ENCODE data around the gene ERCC6.

The ERCC6 gene

GRCh38 chr10:49558190-49558589 lies 19.3 kb upstream of the ERCC6 start:
- H4K20me1 ChIP-seq (ENCODE audit: insufficient read depth, low read length, poor library complexity, severe bottlenecking), result no peaks in the 10 kb centered on the region
- no peak overlapping the region for H2AFZ ChIP-seq (ENCODE audit: low read length)
- H3K4me3 ChIP-seq (ENCODE audit: low read length, poor library complexity, severe bottlenecking), result no peak overlapping the region
- H3K79me2 ChIP-seq (ENCODE audit: insufficient read depth, low read length), result no peaks in the 10 kb centered on the region
- no peak for TF ChIP-seq EZH2phosphoT487 (IDR thresholded peaks at IDR 0.05; ENCODE audit: borderline replicate concordance)
- TF ChIP-seq CTCF (conservative IDR thresholded peaks at IDR 0.05; ENCODE audit: low read length), result no peak
- no peaks in the 10 kb centered on the region for H3K4me1 ChIP-seq (ENCODE audit: insufficient read depth, low read length, poor library complexity, severe bottlenecking)
- no peaks in the 10 kb centered on the region for H3F3A ChIP-seq (ENCODE audit: low read depth)
- no peaks in the 10 kb centered on the region for H3K9me2 ChIP-seq (replicated peaks; ENCODE audit: low read depth, low read length)
- H3K9me3 ChIP-seq (ENCODE audit: insufficient read depth, low read depth, low read length), result no peaks in the 10 kb centered on the region
- H3K9ac ChIP-seq (ENCODE audit: low read depth, low read length, poor library complexity, severe bottlenecking), result no peak overlapping the region
- no peak overlapping the region for H3K4me2 ChIP-seq (ENCODE audit: low read depth, low read length, poor library complexity, severe bottlenecking)
- no peaks in the 10 kb centered on the region for H3K36me3 ChIP-seq (ENCODE audit: insufficient read depth, low read length)
- peaks cover 3% of the 10 kb centered on the region for H3K27me3 ChIP-seq (ENCODE audit: insufficient read depth, low read length, poor library complexity, severe bottlenecking)

DNA sequence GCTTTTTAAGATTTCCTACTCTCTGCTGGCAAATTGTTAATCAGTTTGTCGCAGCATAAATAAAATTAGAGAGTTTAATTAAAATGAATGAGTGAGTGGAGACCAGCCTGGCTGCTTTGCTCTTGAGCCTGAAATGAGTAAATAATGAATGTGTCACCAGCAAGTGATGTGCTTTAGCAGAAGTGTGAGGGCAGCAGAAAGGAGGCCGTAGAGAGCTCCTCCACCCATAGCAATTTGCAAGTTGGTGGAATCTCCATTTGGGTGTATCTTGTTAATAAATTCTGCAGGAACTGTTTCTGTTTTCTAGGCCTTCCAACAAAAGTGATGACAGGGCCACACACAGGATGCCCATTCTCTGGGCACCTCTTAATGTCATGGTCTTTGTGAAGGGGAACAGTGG lies 18.8 kb upstream of the ERCC6 start:
- Histone ChIP-seq H3K36me3 (ENCODE audit: insufficient read depth, low read length) (no peaks in the 10 kb centered on the region), H3K79me2 (ENCODE audit: insufficient read depth, low read length) (no peaks in the 10 kb centered on the region), H3K9me3 (ENCODE audit: insufficient read depth, low read depth, low read length) (no peaks in the 10 kb centered on the region), H3K9me2 (replicated peaks; ENCODE audit: low read depth, low read length) (no peaks in the 10 kb centered on the region), H3F3A (ENCODE audit: low read depth) (no peaks in the 10 kb centered on the region), H2AFZ (ENCODE audit: low read length) (no peak overlapping the region), H4K20me1 (ENCODE audit: insufficient read depth, low read length, poor library complexity, severe bottlenecking) (no peaks in the 10 kb centered on the region), H3K4me3 (ENCODE audit: low read length, poor library complexity, severe bottlenecking) (no peak overlapping the region), H3K27me3 (ENCODE audit: insufficient read depth, low read length, poor library complexity, severe bottlenecking) (peaks cover 3% of the 10 kb centered on the region), H3K4me2 (ENCODE audit: low read depth, low read length, poor library complexity, severe bottlenecking) (no peak overlapping the region), H3K4me1 (ENCODE audit: insufficient read depth, low read length, poor library complexity, severe bottlenecking) (no peaks in the 10 kb centered on the region), H3K9ac (ENCODE audit: low read depth, low read length, poor library complexity, severe bottlenecking) (no peak overlapping the region)
- TF ChIP-seq EZH2phosphoT487 (IDR thresholded peaks at IDR 0.05; ENCODE audit: borderline replicate concordance), result no peak
- no peak for TF ChIP-seq CTCF (conservative IDR thresholded peaks at IDR 0.05; ENCODE audit: low read length)

- Histone ChIP-seq H3K4me3 (ENCODE audit: low read length, poor library complexity, severe bottlenecking) (no peak overlapping the region), H3K27me3 (ENCODE audit: insufficient read depth, low read length, poor library complexity, severe bottlenecking) (peaks cover 3% of the 10 kb centered on the region), H3F3A (ENCODE audit: low read depth) (no peaks in the 10 kb centered on the region), H3K36me3 (ENCODE audit: insufficient read depth, low read length) (no peaks in the 10 kb centered on the region), H2AFZ (ENCODE audit: low read length) (no peak overlapping the region), H3K4me2 (ENCODE audit: low read depth, low read length, poor library complexity, severe bottlenecking) (no peak overlapping the region), H4K20me1 (ENCODE audit: insufficient read depth, low read length, poor library complexity, severe bottlenecking) (no peaks in the 10 kb centered on the region), H3K9ac (ENCODE audit: low read depth, low read length, poor library complexity, severe bottlenecking) (no peak overlapping the region), H3K9me2 (replicated peaks; ENCODE audit: low read depth, low read length) (no peaks in the 10 kb centered on the region), H3K4me1 (ENCODE audit: insufficient read depth, low read length, poor library complexity, severe bottlenecking) (no peaks in the 10 kb centered on the region), H3K9me3 (ENCODE audit: insufficient read depth, low read depth, low read length) (no peaks in the 10 kb centered on the region), H3K79me2 (ENCODE audit: insufficient read depth, low read length) (no peaks in the 10 kb centered on the region)
- TF ChIP-seq EZH2phosphoT487 (IDR thresholded peaks at IDR 0.05; ENCODE audit: borderline replicate concordance), result no peak
- no peak for TF ChIP-seq CTCF (conservative IDR thresholded peaks at IDR 0.05; ENCODE audit: low read length)
These were observed 17.8 kb upstream of the ERCC6 start for GRCh38 chr10:49556723-49557122.
